WTC11 (cell line): ENCODE results near the gene ASTN2.

Experiments
- AFF4 ChIP-seq: sonication (generic); formaldehyde crosslinking; IDR thresholded peaks from 2 replicates; pipeline ENCODE4 v1.8.1; 2023; ENCODE audit warnings: mild to moderate bottlenecking, missing genetic modification reagents, borderline replicate concordance
- ATF3 ChIP-seq: sonication (generic); formaldehyde crosslinking; conservative IDR thresholded peaks from 2 replicates; pipeline ENCODE4 v1.8.1; 2022; ENCODE audit warnings: mild to moderate bottlenecking, missing genetic modification reagents
- ELF4 ChIP-seq: sonication (generic); formaldehyde crosslinking; IDR thresholded peaks from 2 replicates; pipeline ENCODE4 v1.8.1; 2022; ENCODE audit warnings: low read depth, mild to moderate bottlenecking, moderate library complexity, missing genetic modification reagents
- NFE2L1 ChIP-seq: sonication (generic); formaldehyde crosslinking; IDR thresholded peaks from 2 replicates; pipeline ENCODE4 v1.8.1; 2023; ENCODE audit warnings: missing genetic modification reagents
- RELA ChIP-seq: sonication (generic); formaldehyde crosslinking; IDR thresholded peaks from 2 replicates; pipeline ENCODE4 v1.8.1; 2022; ENCODE audit warnings: missing genetic modification reagents, mild to moderate bottlenecking, borderline replicate concordance
- SMAD3 ChIP-seq: sonication (generic); formaldehyde crosslinking; IDR thresholded peaks from 2 replicates; pipeline ENCODE4 v1.8.0; 2022; ENCODE audit warnings: missing genetic modification reagents, mild to moderate bottlenecking, borderline replicate concordance
- TCF7 ChIP-seq: sonication (generic); formaldehyde crosslinking; IDR thresholded peaks from 2 replicates; pipeline ENCODE4 v1.8.0; 2022; ENCODE audit warnings: mild to moderate bottlenecking, low read depth, missing genetic modification reagents, moderate library complexity
- ZNF512 ChIP-seq: sonication (generic); formaldehyde crosslinking; IDR thresholded peaks from 2 replicates; pipeline ENCODE4 v1.8.1; 2022; ENCODE audit warnings: missing genetic modification reagents, borderline replicate concordance
- TF ChIP-seq, protein P1 (sequence below): fragments of 200-600 bp; IDR thresholded peaks from 2 replicates; pipeline ENCODE4 v1.8.0; 2022; ENCODE audit warnings: antibody characterized with exemption

DNA sequence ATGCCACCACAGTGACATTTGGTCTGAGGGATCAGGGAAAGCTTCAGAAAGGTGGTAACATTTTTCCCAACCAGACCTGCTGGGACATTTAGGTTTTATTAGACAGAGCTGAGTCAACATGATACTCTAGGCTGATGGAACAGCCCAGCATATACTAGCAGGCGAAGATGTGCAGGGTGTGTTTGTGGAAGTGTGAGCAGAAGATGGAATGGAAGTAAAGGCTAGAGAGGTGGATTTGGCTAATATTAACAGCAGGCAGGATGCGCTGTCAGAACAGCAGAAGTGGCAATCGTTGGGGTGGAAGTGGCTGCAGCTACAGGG is 340.6 kb downstream of the ASTN2 start:
- no peak for TF ChIP-seq NFE2L1 (CRISPR knock-in tag)
- no peak for TF ChIP-seq AFF4 (CRISPR knock-in tag)
- no peak for TF ChIP-seq TCF7 (CRISPR knock-in tag)
- no peak for TF ChIP-seq ZNF512 (CRISPR knock-in tag)
- TF ChIP-seq, protein P1, sequence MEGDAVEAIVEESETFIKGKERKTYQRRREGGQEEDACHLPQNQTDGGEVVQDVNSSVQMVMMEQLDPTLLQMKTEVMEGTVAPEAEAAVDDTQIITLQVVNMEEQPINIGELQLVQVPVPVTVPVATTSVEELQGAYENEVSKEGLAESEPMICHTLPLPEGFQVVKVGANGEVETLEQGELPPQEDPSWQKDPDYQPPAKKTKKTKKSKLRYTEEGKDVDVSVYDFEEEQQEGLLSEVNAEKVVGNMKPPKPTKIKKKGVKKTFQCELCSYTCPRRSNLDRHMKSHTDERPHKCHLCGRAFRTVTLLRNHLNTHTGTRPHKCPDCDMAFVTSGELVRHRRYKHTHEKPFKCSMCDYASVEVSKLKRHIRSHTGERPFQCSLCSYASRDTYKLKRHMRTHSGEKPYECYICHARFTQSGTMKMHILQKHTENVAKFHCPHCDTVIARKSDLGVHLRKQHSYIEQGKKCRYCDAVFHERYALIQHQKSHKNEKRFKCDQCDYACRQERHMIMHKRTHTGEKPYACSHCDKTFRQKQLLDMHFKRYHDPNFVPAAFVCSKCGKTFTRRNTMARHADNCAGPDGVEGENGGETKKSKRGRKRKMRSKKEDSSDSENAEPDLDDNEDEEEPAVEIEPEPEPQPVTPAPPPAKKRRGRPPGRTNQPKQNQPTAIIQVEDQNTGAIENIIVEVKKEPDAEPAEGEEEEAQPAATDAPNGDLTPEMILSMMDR: no peak
- TF ChIP-seq RELA: no peak
- TF ChIP-seq ATF3 (CRISPR knock-in tag): no peak
- TF ChIP-seq ELF4 (CRISPR knock-in tag): no peak
- TF ChIP-seq SMAD3 (CRISPR knock-in tag): no peak
